ENCODE data around the gene DLX1. TPM values are rescaled to one million over a fixed set of nuclear protein-coding genes. Genes with fewer than 3 reads are reported as not detected.
A peak's percentile ranks its signal among the peaks of the same experiment; 100 is the strongest.

The DLX1 gene
- total and polyA plus RNA-seq, 9 of the 15 experiments (the other 6 are each of a cell fraction or from before 2014, with no cell fraction given) = 1.9 to 26.2 (median 9.6) TPM

GRCh38 chr2:172062402-172063004 lies 22.8 kb upstream of the DLX1 start (continued):
- TF ChIP-seq ARID3B (CRISPR knock-in tag; IDR thresholded peaks at IDR 0.05; ENCODE audit: borderline replicate concordance) (no peak), MLLT1 (IDR thresholded peaks at IDR 0.05) (no peak), RFX1 (IDR thresholded peaks at IDR 0.05) (no peak), GATAD2A (IDR thresholded peaks at IDR 0.05) (no peak), ZKSCAN1 (IDR thresholded peaks at IDR 0.05; ENCODE audit: low read depth, low read length) (no peak), ZNF589 (CRISPR knock-in tag; IDR thresholded peaks at IDR 0.05; ENCODE audit: low read depth) (peak; percentile 91; the same call in 1 of the 2 replicates), SMARCB1 (IDR thresholded peaks at IDR 0.05; ENCODE audit: insufficient read length, low read depth) (no peak), PATZ1 (CRISPR knock-in tag; IDR thresholded peaks at IDR 0.05; ENCODE audit: borderline replicate concordance) (no peak), PHF8 (IDR thresholded peaks at IDR 0.05; ENCODE audit: borderline replicate concordance, low read length) (no peak), SMAD4 (CRISPR knock-in tag; conservative IDR thresholded peaks at IDR 0.05) (peak; percentile 64), SNAPC5 (CRISPR knock-in tag; IDR thresholded peaks at IDR 0.05) (no peak), SNRNP70 (optimal IDR thresholded peaks at IDR 0.05; ENCODE audit: low read depth, low read length) (no peak), PPARD (CRISPR knock-in tag; IDR thresholded peaks at IDR 0.05) (no peak), ZFX (CRISPR knock-in tag; IDR thresholded peaks at IDR 0.05) (no peak), ZNF324 (CRISPR knock-in tag; IDR thresholded peaks at IDR 0.05) (no peak), EWSR1 (IDR thresholded peaks at IDR 0.05; ENCODE audit: borderline replicate concordance, low read depth, partially characterized antibody) (no peak), SMARCE1 (IDR thresholded peaks at IDR 0.05) (0 out of 2 replicates have a peak, but pooled peaks have one; percentile 16), NUFIP1 (IDR thresholded peaks at IDR 0.05; ENCODE audit: partially characterized antibody) (no peak), SIRT6 (IDR thresholded peaks at IDR 0.05; ENCODE audit: low read depth, low read length) (no peak), ZFP36 (IDR thresholded peaks at IDR 0.05; ENCODE audit: low read depth, low read length, partially characterized antibody) (peak; percentile 13), ZKSCAN8 (CRISPR knock-in tag; IDR thresholded peaks at IDR 0.05) (peak; percentile 44; the same call in 1 of the 2 replicates), POU5F1 (IDR thresholded peaks at IDR 0.05; ENCODE audit: borderline replicate concordance, low read depth, low read length, partially characterized antibody) (no peak), JUND (IDR thresholded peaks at IDR 0.05; ENCODE audit: borderline replicate concordance, low read depth, low read length) (no peak), JUND (tag; IDR thresholded peaks at IDR 0.05; ENCODE audit: borderline replicate concordance, low read depth, low read length) (no peak)

All from K562 (cell line).